Upper lobe of right lung (tissue), 1 donor: Measurements from ENCODE around the gene USP16. TPM values are rescaled to one million over a fixed set of nuclear protein-coding genes. Genes with fewer than 3 reads are reported as not detected.
A peak's percentile ranks its signal among the peaks of the same experiment; 100 is the strongest.

Experiments
- ATAC-seq: fragments of 200-7000 bp; cut with Tn5 transposase; one replicate; pipeline ENCODE4 v1.9.1; 2020; ENCODE audit warnings: mild to moderate bottlenecking, moderate library complexity
- DNase-seq: peaks from one replicate; pipeline ENCODE4 v3.0.0-alpha.2; 2020
- H3K27ac ChIP-seq: fragments of 200-600 bp; one replicate; pipeline ENCODE4 v1.8.0; 2022
- H3K27me3 ChIP-seq: fragments of 200-600 bp; one replicate; pipeline ENCODE4 v1.8.0; 2022; ENCODE audit warnings: mild to moderate bottlenecking
- H3K36me3 ChIP-seq: fragments of 200-600 bp; one replicate; pipeline ENCODE4 v1.8.0; 2022
- H3K4me1 ChIP-seq: fragments of 200-600 bp; one replicate; pipeline ENCODE4 v1.8.0; 2022
- H3K4me3 ChIP-seq: fragments of 200-600 bp; one replicate; pipeline ENCODE4 v1.8.0; 2022; ENCODE audit warnings: mild to moderate bottlenecking
- H3K9me3 ChIP-seq: fragments of 200-600 bp; one replicate; pipeline ENCODE4 v1.8.0; 2022
- intact Hi-C: fragments of 100-400 bp; cut with DNase I; formaldehyde crosslinking; loops from one replicate; pipeline ENCODE4 v1.11.0; 2022
- total RNA-seq: library from RNA; stranded (reverse); fragmentation: NEBNext Ultra II Directional; extraction: Animal tissue kit (Norgen Biotek cat#: 25700); gene quantifications from one replicate; pipeline ENCODE4 v1.2.1, GENCODE V29; 2021
- TF ChIP-seq, protein P1 (sequence below): fragments of 200-600 bp; IDR thresholded peaks from one replicate; pipeline ENCODE4 v1.8.0; 2022; ENCODE audit warnings: antibody characterized with exemption
- donor health status: DM: no; HTN: yes; CAD: no; lungs with severe emphysema.

The USP16 gene
- total RNA-seq, 1 donor from 2014 or later = 32.7 TPM

DNA sequence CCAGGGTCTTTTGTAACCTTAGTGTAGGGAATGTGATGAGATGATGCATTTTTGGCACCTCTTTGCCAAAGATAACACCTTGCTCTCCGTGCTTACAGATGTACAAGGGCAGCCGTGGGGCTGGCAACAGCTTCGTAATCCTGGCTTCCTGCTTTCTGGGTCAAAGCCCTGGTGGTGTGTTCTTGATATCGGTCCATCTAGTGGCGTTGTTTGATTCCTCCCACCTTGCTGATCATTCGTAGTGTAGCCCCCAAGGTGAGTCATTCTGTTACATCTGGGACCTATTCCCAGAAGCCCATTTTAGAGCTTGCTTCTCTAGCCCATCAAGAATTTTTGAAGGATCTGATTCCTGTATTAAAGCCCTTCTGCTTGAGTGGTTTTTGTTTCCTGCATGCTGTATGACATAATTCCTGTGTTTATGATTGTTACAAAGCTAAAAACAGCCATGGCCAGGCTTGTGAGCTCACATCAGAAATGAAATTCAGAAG is 56.0 kb downstream of the USP16 start:
- Histone ChIP-seq H3K4me1 (peaks cover 8% of the 10 kb centered on the region), H3K27ac (peak overlapping the region; percentile 69), H3K36me3 (no peaks in the 10 kb centered on the region), H3K9me3 (no peaks in the 10 kb centered on the region), H3K27me3 (no peaks in the 10 kb centered on the region), H3K4me3 (no peak overlapping the region)
- ATAC-seq (peak; percentile 10), DNase-seq (no peak)
- TF ChIP-seq, protein P1, sequence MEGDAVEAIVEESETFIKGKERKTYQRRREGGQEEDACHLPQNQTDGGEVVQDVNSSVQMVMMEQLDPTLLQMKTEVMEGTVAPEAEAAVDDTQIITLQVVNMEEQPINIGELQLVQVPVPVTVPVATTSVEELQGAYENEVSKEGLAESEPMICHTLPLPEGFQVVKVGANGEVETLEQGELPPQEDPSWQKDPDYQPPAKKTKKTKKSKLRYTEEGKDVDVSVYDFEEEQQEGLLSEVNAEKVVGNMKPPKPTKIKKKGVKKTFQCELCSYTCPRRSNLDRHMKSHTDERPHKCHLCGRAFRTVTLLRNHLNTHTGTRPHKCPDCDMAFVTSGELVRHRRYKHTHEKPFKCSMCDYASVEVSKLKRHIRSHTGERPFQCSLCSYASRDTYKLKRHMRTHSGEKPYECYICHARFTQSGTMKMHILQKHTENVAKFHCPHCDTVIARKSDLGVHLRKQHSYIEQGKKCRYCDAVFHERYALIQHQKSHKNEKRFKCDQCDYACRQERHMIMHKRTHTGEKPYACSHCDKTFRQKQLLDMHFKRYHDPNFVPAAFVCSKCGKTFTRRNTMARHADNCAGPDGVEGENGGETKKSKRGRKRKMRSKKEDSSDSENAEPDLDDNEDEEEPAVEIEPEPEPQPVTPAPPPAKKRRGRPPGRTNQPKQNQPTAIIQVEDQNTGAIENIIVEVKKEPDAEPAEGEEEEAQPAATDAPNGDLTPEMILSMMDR = no peak
- intact Hi-C loops = no loop called here

DNA sequence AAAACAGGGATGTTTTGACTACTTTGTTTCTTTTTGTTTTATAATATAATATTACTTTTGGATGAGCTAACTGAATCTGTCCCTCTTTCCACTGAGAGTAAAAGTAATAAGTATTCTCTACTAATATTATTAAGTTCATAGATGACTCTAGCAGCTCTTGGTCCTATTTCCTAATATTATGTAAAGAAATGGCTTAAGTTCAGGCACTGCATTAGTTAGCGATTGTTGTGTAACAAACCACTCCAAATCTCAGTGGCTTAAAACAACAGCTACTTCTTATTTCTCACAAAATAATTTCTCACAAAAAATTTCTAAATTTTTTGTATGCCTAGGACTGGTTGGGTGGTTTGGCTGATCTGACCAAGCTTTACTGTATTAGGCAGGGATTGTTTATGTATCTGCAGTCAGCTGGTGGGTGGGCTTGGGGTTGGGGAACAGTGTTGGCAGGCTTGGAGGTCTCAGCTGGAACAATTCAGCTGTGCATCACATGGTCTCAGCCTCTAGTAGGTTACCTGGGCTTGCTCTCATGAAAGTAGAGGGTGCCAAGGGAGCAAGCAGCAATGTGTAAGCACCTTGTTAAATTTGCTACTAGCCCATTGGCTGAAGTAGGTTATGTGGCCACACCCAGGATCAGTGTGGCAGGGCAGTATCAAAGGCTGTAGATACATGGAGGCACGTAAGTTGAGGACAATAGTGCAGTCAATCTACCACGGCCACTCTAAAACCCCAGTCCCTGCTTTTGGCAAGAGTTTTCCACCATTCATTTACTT is 57.8 kb downstream of the USP16 start:
- Histone ChIP-seq H3K27ac (no peak overlapping the region), H3K27me3 (no peaks in the 10 kb centered on the region), H3K9me3 (no peaks in the 10 kb centered on the region), H3K36me3 (no peaks in the 10 kb centered on the region), H3K4me3 (no peak overlapping the region), H3K4me1 (peaks cover 8% of the 10 kb centered on the region)
- TF ChIP-seq, protein P1 = no peak
- ATAC-seq (no peak), DNase-seq (no peak)
- intact Hi-C loops = no loop called here

DNA sequence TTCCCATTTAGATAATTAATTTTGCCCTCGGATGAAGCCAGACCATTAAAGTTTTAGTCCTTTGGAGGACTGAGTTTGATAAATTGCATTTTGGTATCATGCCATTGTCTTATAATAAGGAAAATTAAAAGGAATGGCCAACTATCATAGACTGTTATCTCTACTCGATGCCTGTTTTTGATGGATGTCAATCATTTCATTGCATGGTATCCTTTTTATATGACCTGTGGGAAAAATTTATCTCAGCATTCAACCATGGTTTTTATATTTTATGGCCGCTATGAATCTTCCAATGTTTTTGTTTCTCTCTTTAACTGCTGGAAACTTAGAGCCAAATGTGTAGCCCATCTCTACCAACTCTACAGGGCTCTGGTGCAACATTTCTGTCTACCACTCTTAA is 58.8 kb downstream of the USP16 start:
- Histone ChIP-seq H3K4me3 (no peak overlapping the region), H3K36me3 (no peaks in the 10 kb centered on the region), H3K4me1 (peaks cover 8% of the 10 kb centered on the region), H3K9me3 (no peaks in the 10 kb centered on the region), H3K27ac (no peak overlapping the region), H3K27me3 (no peaks in the 10 kb centered on the region)
- TF ChIP-seq, protein P1 = no peak
- DNase-seq (no peak), ATAC-seq (no peak)
- intact Hi-C loops = no loop called here

GRCh38 chr21:29084372-29084771 is 59.9 kb downstream of the USP16 start:
- intact Hi-C loops = no loop called here
- H3K27me3 ChIP-seq = no peaks in the 10 kb centered on the region
- H3K9me3 ChIP-seq = no peaks in the 10 kb centered on the region
- no peaks in the 10 kb centered on the region for H3K36me3 ChIP-seq
- ATAC-seq (no peak), DNase-seq (no peak)
- peaks cover 8% of the 10 kb centered on the region for H3K4me1 ChIP-seq
- TF ChIP-seq, protein P1 = no peak
- no peak overlapping the region for H3K4me3 ChIP-seq
- H3K27ac ChIP-seq = no peak overlapping the region

DNA sequence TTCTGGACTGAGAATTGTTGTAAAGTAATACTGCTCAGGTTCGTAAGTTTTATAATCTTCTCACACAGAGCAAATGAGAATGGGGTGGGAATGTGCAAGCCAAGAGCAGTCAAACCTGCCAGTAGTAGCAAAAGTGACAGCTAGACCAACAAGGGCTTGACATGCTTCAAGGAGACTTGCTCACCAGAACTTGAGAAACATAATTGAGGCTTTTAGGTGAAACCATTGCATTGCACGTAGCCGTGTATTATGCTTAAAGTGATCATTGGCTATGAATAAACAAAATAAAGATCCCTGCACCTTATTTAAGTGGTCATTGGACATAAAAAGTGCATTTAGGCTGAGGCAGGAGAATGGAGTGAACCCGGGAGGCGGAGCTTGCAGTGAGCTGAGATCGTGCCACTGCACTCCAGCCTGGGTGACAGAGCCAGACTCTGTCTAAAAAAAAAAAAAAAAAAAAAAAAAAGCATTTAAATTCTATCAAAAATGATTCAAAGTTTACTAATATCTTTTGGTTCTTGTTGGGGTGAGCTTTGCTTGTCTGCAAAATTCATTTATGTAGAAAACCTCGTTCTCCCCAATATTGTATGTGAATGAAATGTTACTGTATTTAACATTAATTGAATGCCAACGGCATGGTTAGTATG is 60.8 kb downstream of the USP16 start:
- ATAC-seq (no peak), DNase-seq (no peak)
- Histone ChIP-seq H3K36me3 (no peaks in the 10 kb centered on the region), H3K4me3 (no peak overlapping the region), H3K27ac (no peak overlapping the region), H3K4me1 (peaks cover 4% of the 10 kb centered on the region), H3K27me3 (no peaks in the 10 kb centered on the region), H3K9me3 (no peaks in the 10 kb centered on the region)
- TF ChIP-seq, protein P1 = no peak
- intact Hi-C loops = no loop called here
